HG03196 (cell line): ENCODE measurements around the gene LYPD6B.

ENCODE experiments used
- ATAC-seq: cut with Tn5 transposase; IDR thresholded peaks from one replicate; pipeline ENCODE4 v1.9.1; 2021; ENCODE audit not compliant: unreplicated experiment

LYPD6B gene

GRCh38 chr2:149039213-149039724, 770 bp downstream of the LYPD6B start:
- no peak for ATAC-seq

GRCh38 chr2:149040451-149040850, 2.0 kb downstream of the LYPD6B start:
- no peak for ATAC-seq

GRCh38 chr2:149041482-149041881, 3.0 kb downstream of the LYPD6B start:
- ATAC-seq: no peak

GRCh38 chr2:149042881-149043280, 4.4 kb downstream of the LYPD6B start:
- no peak for ATAC-seq

- no peak for ATAC-seq
Observed at GRCh38 chr2:149044500-149044899, 6.0 kb downstream of the LYPD6B start.

- ATAC-seq: no peak
Observed at GRCh38 chr2:149047118-149047517, 8.6 kb downstream of the LYPD6B start.

GRCh38 chr2:149049142-149049541, 10.6 kb downstream of the LYPD6B start:
- ATAC-seq: no peak

GRCh38 chr2:149050188-149050587, 11.7 kb downstream of the LYPD6B start:
- ATAC-seq: peak; percentile 81

- ATAC-seq: no peak
Observed at GRCh38 chr2:149055751-149056150, 17.3 kb downstream of the LYPD6B start.

- ATAC-seq: no peak
Observed at GRCh38 chr2:149056541-149057255, 18.2 kb downstream of the LYPD6B start.

GRCh38 chr2:149057401-149057800, 18.9 kb downstream of the LYPD6B start:
- no peak for ATAC-seq

GRCh38 chr2:149058936-149059335, 20.4 kb downstream of the LYPD6B start:
- no peak for ATAC-seq

GRCh38 chr2:149059822-149060221, 21.3 kb downstream of the LYPD6B start:
- ATAC-seq: no peak

- no peak for ATAC-seq
Observed at GRCh38 chr2:149061133-149061745, 22.7 kb downstream of the LYPD6B start.

GRCh38 chr2:149062531-149062930, 24.0 kb downstream of the LYPD6B start:
- ATAC-seq: no peak

- no peak for ATAC-seq
Observed at GRCh38 chr2:149063177-149063576, 24.7 kb downstream of the LYPD6B start.

GRCh38 chr2:149064365-149064841, 25.9 kb downstream of the LYPD6B start:
- ATAC-seq: no peak

- no peak for ATAC-seq
Observed at GRCh38 chr2:149064856-149065630, 26.5 kb downstream of the LYPD6B start.

GRCh38 chr2:149068225-149068995, 29.9 kb downstream of the LYPD6B start:
- ATAC-seq: no peak

GRCh38 chr2:149068996-149069888, 30.7 kb downstream of the LYPD6B start:
- ATAC-seq: no peak
